ENCODE data around the gene TSPAN5.

The TSPAN5 gene

GRCh38 chr4:98517218-98518021 lies 141.0 kb downstream of the TSPAN5 start:
- DNase-seq (ENCODE audit: low read depth), result no peak

- no peak for DNase-seq (ENCODE audit: low read depth)
These were observed 141.8 kb downstream of the TSPAN5 start for GRCh38 chr4:98516441-98517217.

GRCh38 chr4:98516042-98516440 lies 142.4 kb downstream of the TSPAN5 start:
- no peak for DNase-seq (ENCODE audit: low read depth)

- DNase-seq (ENCODE audit: low read depth), result no peak
These were observed 143.0 kb downstream of the TSPAN5 start for GRCh38 chr4:98515470-98515809.

- DNase-seq (ENCODE audit: low read depth), result no peak
These were observed 143.5 kb downstream of the TSPAN5 start for GRCh38 chr4:98514741-98515469.

- DNase-seq (ENCODE audit: low read depth), result no peak
These were observed 145.5 kb downstream of the TSPAN5 start for GRCh38 chr4:98512918-98513317.

- no peak for DNase-seq (ENCODE audit: low read depth)
These were observed 147.5 kb downstream of the TSPAN5 start for GRCh38 chr4:98510757-98511517.

- DNase-seq (ENCODE audit: low read depth), result no peak
These were observed 148.1 kb downstream of the TSPAN5 start for GRCh38 chr4:98510340-98510739.

GRCh38 chr4:98509721-98510120 lies 148.7 kb downstream of the TSPAN5 start:
- no peak for DNase-seq (ENCODE audit: low read depth)

- DNase-seq (ENCODE audit: low read depth), result no peak
These were observed 149.4 kb downstream of the TSPAN5 start for GRCh38 chr4:98508829-98509598.

GRCh38 chr4:98508248-98508647 lies 150.2 kb downstream of the TSPAN5 start:
- DNase-seq (ENCODE audit: low read depth), result no peak

GRCh38 chr4:98507299-98507698 lies 151.1 kb downstream of the TSPAN5 start:
- DNase-seq (ENCODE audit: low read depth), result no peak

- DNase-seq (ENCODE audit: low read depth), result no peak
These were observed 151.8 kb downstream of the TSPAN5 start for GRCh38 chr4:98506462-98507132.

- DNase-seq (ENCODE audit: low read depth), result no peak
These were observed 152.4 kb downstream of the TSPAN5 start for GRCh38 chr4:98505992-98506391.

GRCh38 chr4:98504091-98504490 lies 154.3 kb downstream of the TSPAN5 start:
- no peak for DNase-seq (ENCODE audit: low read depth)

GRCh38 chr4:98503676-98504075 lies 154.7 kb downstream of the TSPAN5 start:
- no peak for DNase-seq (ENCODE audit: low read depth)

GRCh38 chr4:98502624-98503023 lies 155.8 kb downstream of the TSPAN5 start:
- DNase-seq (ENCODE audit: low read depth), result no peak

- no peak for DNase-seq (ENCODE audit: low read depth)
These were observed 156.4 kb downstream of the TSPAN5 start for GRCh38 chr4:98502031-98502430.

GRCh38 chr4:98501383-98501782 lies 157.0 kb downstream of the TSPAN5 start:
- no peak for DNase-seq (ENCODE audit: low read depth)

- no peak for DNase-seq (ENCODE audit: low read depth)
These were observed 159.6 kb downstream of the TSPAN5 start for GRCh38 chr4:98498774-98499173.

Data from T-helper 22 cell (primary cell).